ENCODE results near the gene HLCS. TPM values are rescaled to one million over a fixed set of nuclear protein-coding genes. Genes with fewer than 3 reads are reported as not detected.
A peak's percentile ranks its signal among the peaks of the same experiment; 100 is the strongest.

Gene HLCS
- total RNA-seq, 1 donor from 2014 or later = 21.9 TPM

DNA sequence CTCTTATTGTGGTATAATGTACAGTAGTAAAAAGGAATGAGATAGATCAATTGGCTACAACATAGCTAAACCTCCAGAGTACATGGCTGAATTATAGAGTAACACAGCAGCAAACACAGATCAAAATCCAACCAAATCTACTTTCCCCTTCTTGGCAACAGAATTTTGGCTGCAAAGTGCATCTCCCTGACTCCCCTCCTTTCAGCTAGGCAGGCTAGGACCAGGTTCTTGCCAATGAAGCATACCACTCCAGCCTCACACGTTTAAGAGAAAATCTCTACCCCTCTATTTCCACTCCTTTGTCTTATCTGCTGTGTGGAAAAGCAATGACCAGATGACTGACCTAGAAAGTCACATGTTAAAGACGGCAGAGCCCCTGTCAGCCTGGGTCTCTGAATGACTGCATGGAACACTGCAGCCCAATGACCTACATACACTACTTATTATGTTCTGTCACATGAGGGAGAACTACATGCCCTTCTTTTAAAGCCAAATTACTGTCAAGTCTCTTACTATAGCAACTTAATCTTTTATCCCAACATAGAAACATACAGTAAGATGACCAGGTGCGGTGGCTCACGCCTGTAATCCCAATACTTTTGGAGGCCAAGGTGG lies 99.1 kb downstream of the HLCS start:
- no peak for DNase-seq (ENCODE audit: low read depth, low spot score)
- H3K36me3 Mint-ChIP-seq (ENCODE audit: low read depth) = no peaks in the 10 kb centered on the region
- no peaks in the 10 kb centered on the region for H3K27me3 Mint-ChIP-seq (ENCODE audit: low read depth)
- no peaks in the 10 kb centered on the region for H3K9me3 Mint-ChIP-seq
- H3K4me3 Mint-ChIP-seq = no peak overlapping the region
- peaks cover 15% of the 10 kb centered on the region for H3K4me1 Mint-ChIP-seq
- no peak overlapping the region for H3K27ac Mint-ChIP-seq (ENCODE audit: unreplicated experiment)
- TF ChIP-seq, protein P1, sequence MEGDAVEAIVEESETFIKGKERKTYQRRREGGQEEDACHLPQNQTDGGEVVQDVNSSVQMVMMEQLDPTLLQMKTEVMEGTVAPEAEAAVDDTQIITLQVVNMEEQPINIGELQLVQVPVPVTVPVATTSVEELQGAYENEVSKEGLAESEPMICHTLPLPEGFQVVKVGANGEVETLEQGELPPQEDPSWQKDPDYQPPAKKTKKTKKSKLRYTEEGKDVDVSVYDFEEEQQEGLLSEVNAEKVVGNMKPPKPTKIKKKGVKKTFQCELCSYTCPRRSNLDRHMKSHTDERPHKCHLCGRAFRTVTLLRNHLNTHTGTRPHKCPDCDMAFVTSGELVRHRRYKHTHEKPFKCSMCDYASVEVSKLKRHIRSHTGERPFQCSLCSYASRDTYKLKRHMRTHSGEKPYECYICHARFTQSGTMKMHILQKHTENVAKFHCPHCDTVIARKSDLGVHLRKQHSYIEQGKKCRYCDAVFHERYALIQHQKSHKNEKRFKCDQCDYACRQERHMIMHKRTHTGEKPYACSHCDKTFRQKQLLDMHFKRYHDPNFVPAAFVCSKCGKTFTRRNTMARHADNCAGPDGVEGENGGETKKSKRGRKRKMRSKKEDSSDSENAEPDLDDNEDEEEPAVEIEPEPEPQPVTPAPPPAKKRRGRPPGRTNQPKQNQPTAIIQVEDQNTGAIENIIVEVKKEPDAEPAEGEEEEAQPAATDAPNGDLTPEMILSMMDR (conservative IDR thresholded peaks at IDR 0.05) = no peak

DNA sequence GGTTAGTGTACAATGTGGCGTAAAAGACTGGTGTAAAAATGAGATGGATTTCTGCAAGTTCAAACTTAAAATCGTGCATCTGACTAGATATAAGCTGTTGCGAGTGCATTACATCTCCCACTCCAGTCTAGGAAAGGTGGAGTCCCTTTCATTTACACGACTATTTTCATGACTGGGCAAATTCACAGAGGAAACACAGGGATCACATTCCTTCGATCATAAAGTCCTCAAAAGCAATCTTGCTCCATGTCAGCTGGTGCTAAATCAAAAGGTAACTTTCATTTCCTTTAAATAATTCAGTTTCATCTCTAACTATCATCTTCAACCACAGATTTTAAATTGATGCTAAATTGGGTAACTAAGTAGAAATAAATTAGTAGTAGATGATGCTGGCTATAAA lies 100.0 kb downstream of the HLCS start:
- H3K36me3 Mint-ChIP-seq (ENCODE audit: low read depth) = no peaks in the 10 kb centered on the region

DNA sequence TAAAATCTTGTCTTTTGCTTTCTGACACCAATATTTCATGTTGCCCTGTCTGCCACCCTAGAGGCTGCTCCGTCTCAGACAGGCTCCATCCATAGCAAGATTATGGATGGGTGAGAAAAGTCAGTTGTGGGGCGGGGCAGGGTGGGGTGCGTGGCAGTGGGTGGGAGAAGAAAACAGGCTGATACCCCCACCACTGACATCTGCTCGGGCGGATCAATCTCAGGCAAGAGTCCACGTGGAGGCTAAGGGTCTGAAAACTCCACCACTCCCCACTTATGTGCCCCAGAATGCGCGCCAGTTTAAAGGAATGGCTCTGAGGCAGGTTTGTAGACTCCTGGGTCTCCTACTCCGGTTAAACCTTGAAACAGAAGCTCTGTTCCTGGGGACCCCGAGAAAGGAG lies 101.5 kb downstream of the HLCS start:
- no peaks in the 10 kb centered on the region for H3K27me3 Mint-ChIP-seq (ENCODE audit: low read depth)
- H3K9me3 Mint-ChIP-seq = no peaks in the 10 kb centered on the region
- H3K4me3 Mint-ChIP-seq = no peak overlapping the region
- H3K27ac Mint-ChIP-seq (ENCODE audit: unreplicated experiment) = no peak overlapping the region
- DNase-seq (ENCODE audit: low read depth, low spot score) = no peak
- H3K36me3 Mint-ChIP-seq (ENCODE audit: low read depth) = no peaks in the 10 kb centered on the region
- TF ChIP-seq, protein P1 (conservative IDR thresholded peaks at IDR 0.05) = no peak
- peaks cover 23% of the 10 kb centered on the region for H3K4me1 Mint-ChIP-seq

More for the DNA sequence above, 100.0 kb downstream of the HLCS start:
- TF ChIP-seq, protein P1 (conservative IDR thresholded peaks at IDR 0.05) = no peak
- DNase-seq (ENCODE audit: low read depth, low spot score) = no peak
- no peaks in the 10 kb centered on the region for H3K9me3 Mint-ChIP-seq
- peaks cover 21% of the 10 kb centered on the region for H3K4me1 Mint-ChIP-seq
- no peak overlapping the region for H3K4me3 Mint-ChIP-seq
- no peak overlapping the region for H3K27ac Mint-ChIP-seq (ENCODE audit: unreplicated experiment)
- no peaks in the 10 kb centered on the region for H3K27me3 Mint-ChIP-seq (ENCODE audit: low read depth)

DNA sequence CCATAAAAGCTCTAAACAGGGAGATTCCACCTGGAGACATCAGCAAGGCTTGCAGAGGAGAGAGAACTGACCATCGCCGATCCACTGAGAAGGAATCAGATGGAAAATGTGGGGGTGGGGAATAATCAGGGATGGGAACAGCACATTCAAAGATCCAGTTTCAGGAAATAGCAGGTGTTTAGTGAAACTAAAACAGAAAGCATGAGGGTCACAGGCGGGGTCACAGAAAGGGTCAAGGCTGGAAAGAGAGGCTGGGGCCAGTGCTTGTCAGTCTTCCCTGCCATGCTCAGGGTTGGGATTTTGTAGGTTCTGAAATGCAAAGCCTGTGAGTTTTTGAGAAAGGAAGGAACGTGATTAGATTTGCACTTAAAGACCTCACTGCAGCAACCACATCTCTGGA lies 103.2 kb downstream of the HLCS start:
- Mint-ChIP-seq H3K9me3 (no peaks in the 10 kb centered on the region), H3K4me1 (peaks cover 29% of the 10 kb centered on the region)

DNA sequence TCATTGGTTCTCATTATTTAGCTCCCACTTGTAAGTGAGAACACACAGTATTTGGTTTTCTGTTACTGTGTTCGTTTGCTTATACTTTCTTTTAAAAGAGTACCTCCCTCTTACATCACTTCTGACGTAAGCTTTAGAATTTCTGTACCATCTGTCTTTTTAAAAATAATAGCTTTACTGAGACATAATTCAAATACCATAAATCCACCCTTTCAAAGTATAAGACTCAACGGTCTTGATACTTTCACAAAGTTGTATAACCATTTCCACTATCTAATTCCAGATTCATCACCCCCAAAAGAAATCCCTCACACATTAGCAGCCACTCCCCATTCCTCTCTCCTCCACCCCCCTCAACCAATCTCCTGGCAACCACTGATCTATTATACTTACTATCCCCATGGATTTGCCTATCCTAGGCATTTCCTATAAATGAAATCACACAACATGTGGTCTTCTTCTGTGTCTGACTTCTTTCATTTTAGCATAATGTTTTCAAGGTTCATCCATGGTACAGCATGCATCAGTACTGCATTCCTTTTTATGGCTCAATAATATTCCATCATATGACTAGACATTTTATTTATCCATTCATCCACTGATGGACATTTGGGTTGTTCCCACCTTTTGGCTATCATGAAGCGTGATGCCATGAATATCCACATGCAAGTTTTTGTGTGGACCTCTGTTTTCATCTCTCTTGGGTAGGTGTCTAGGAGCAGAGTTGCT lies 104.7 kb downstream of the HLCS start:
- TF ChIP-seq, protein P1 (conservative IDR thresholded peaks at IDR 0.05) = no peak
- no peaks in the 10 kb centered on the region for H3K27me3 Mint-ChIP-seq (ENCODE audit: low read depth)
- no peak overlapping the region for H3K4me3 Mint-ChIP-seq
- no peaks in the 10 kb centered on the region for H3K9me3 Mint-ChIP-seq
- no peak overlapping the region for H3K27ac Mint-ChIP-seq (ENCODE audit: unreplicated experiment)
- peaks cover 29% of the 10 kb centered on the region for H3K4me1 Mint-ChIP-seq
- H3K36me3 Mint-ChIP-seq (ENCODE audit: low read depth) = no peaks in the 10 kb centered on the region
- no peak for DNase-seq (ENCODE audit: low read depth, low spot score)

More for the DNA sequence above, 103.2 kb downstream of the HLCS start:
- TF ChIP-seq, protein P1 (conservative IDR thresholded peaks at IDR 0.05) = no peak
- H3K4me3 Mint-ChIP-seq = no peak overlapping the region
- no peak for DNase-seq (ENCODE audit: low read depth, low spot score)
- no peaks in the 10 kb centered on the region for H3K36me3 Mint-ChIP-seq (ENCODE audit: low read depth)
- H3K27ac Mint-ChIP-seq (ENCODE audit: unreplicated experiment) = peak overlapping the region; percentile 76
- no peaks in the 10 kb centered on the region for H3K27me3 Mint-ChIP-seq (ENCODE audit: low read depth)
